ENCODE data around the gene FAM216B. TPM values are rescaled to one million over a fixed set of nuclear protein-coding genes. Genes with fewer than 3 reads are reported as not detected.

Gene FAM216B
- not detected for total RNA-seq

- no peak for TF ChIP-seq CTCF (IDR thresholded peaks at IDR 0.05)
- no peak for TF ChIP-seq POLR2A (IDR thresholded peaks at IDR 0.05)
- intact Hi-C loops (cut with DNase I; ENCODE audit: low total_unique reads), result no loop called here
- DNase-seq (ENCODE audit: low spot score in 2 of 2), result no peak
- 90 to 92% methylated on average over 3 of the region's 3 CpGs for WGBS, 2 donors
- no peak within 1 kb of the TSS for H3K4me3 ChIP-seq (ENCODE audit: low read depth, poor library complexity, severe bottlenecking)
Observed at GRCh38 chr13:42781352-42781751, at the start of gene FAM216B. Gene FAM216B, plus strand, starts transcription at chr13:42781584. Its CDS starts 2,484 bp downstream, at chr13:42784068.

- no peak for TF ChIP-seq POLR2A (IDR thresholded peaks at IDR 0.05)
- TF ChIP-seq CTCF (IDR thresholded peaks at IDR 0.05), result no peak
- no peak for DNase-seq (ENCODE audit: low spot score in 2 of 2)
- intact Hi-C loops (cut with DNase I; ENCODE audit: low total_unique reads), result no loop called here
- H3K4me3 ChIP-seq (ENCODE audit: low read depth, poor library complexity, severe bottlenecking), result no peak overlapping the region
Observed at GRCh38 chr13:42732073-42732472, 49.3 kb upstream of the FAM216B start.

GRCh38 chr13:42733046-42733445 lies 48.3 kb upstream of the FAM216B start:
- no peak overlapping the region for H3K4me3 ChIP-seq (ENCODE audit: low read depth, poor library complexity, severe bottlenecking)
- 91% methylated on average over 2 of the region's 2 CpGs for WGBS, 2 donors
- no peak for DNase-seq (ENCODE audit: low spot score in 2 of 2)
- intact Hi-C loops (cut with DNase I; ENCODE audit: low total_unique reads), result no loop called here
- TF ChIP-seq CTCF (IDR thresholded peaks at IDR 0.05) (no peak), POLR2A (IDR thresholded peaks at IDR 0.05) (no peak)

- WGBS, 2 donors, result 70 to 75% methylated on average over 3 of the region's 3 CpGs
Observed at GRCh38 chr13:42735010-42735409, 46.4 kb upstream of the FAM216B start.

GRCh38 chr13:42740753-42741152 lies 40.6 kb upstream of the FAM216B start:
- DNase-seq (ENCODE audit: low spot score in 2 of 2), result peak in 1 of 2 donors; percentile 23
- no peak overlapping the region for H3K4me3 ChIP-seq (ENCODE audit: low read depth, poor library complexity, severe bottlenecking)
- WGBS, 2 donors, result 30 to 41% methylated on average over 1 of the region's 1 CpG
- intact Hi-C loops (cut with DNase I; ENCODE audit: low total_unique reads), result no loop called here
- no peak for TF ChIP-seq CTCF (IDR thresholded peaks at IDR 0.05)
- TF ChIP-seq POLR2A (IDR thresholded peaks at IDR 0.05), result no peak

More at GRCh38 chr13:42735010-42735409, 46.4 kb upstream of the FAM216B start:
- DNase-seq (ENCODE audit: low spot score in 2 of 2), result no peak
- intact Hi-C loops (cut with DNase I; ENCODE audit: low total_unique reads), result no loop called here
- no peak for TF ChIP-seq POLR2A (IDR thresholded peaks at IDR 0.05)
- no peak for TF ChIP-seq CTCF (IDR thresholded peaks at IDR 0.05)
- H3K4me3 ChIP-seq (ENCODE audit: low read depth, poor library complexity, severe bottlenecking), result no peak overlapping the region

- no peak for DNase-seq (ENCODE audit: low spot score in 2 of 2)
- intact Hi-C loops (cut with DNase I; ENCODE audit: low total_unique reads), result no loop called here
- TF ChIP-seq CTCF (IDR thresholded peaks at IDR 0.05) (no peak), POLR2A (IDR thresholded peaks at IDR 0.05) (no peak)
Observed at GRCh38 chr13:42741914-42742313, 39.5 kb upstream of the FAM216B start.

More at GRCh38 chr13:42741914-42742313, 39.5 kb upstream of the FAM216B start:
- WGBS, 2 donors, result 88 to 91% methylated on average over 2 of the region's 2 CpGs
- H3K4me3 ChIP-seq (ENCODE audit: low read depth, poor library complexity, severe bottlenecking), result no peak overlapping the region

Data from lower leg skin (tissue), 4 donors.